ENCODE data around the gene FRMD4A. TPM values are rescaled to one million over a fixed set of nuclear protein-coding genes. Genes with fewer than 3 reads are reported as not detected.

Gene FRMD4A
- total RNA-seq, 1 experiment from 2014 or later, result 7.0 TPM

- peaks cover 32% of the 10 kb centered on the region for H3K4me1 Mint-ChIP-seq (ENCODE audit: low read depth, unreplicated experiment)
- peaks cover 30% of the 10 kb centered on the region for H3K36me3 Mint-ChIP-seq (ENCODE audit: insufficient read depth, unreplicated experiment)
- no peak for TF ChIP-seq CTCF (IDR thresholded peaks at IDR 0.05; ENCODE audit: unreplicated experiment)
- intact Hi-C loops (cut with micrococcal nuclease; ENCODE audit: unreplicated experiment), result no loop called here
- no TSS peak for BruUV-seq (replicated peaks)
- CTCF ChIA-PET, result interaction anchor here (0.6 to 2.0 kb wide), 3 partner anchors 12 to 70 kb away, joined by 3 to 6 read pairs (median 3); no protein-coding TSS in a partner anchor
- no peaks in the 10 kb centered on the region for H3K27me3 Mint-ChIP-seq (ENCODE audit: unreplicated experiment)
- DNase-seq, result no peak
- H3K27ac Mint-ChIP-seq (ENCODE audit: unreplicated experiment), result no peak overlapping the region
- no peaks in the 10 kb centered on the region for H3K9me3 Mint-ChIP-seq (ENCODE audit: low read depth, unreplicated experiment)
- peak overlapping the region; percentile 80 for H3K4me3 Mint-ChIP-seq (ENCODE audit: low read depth, unreplicated experiment)
Observed at GRCh38 chr10:13706175-13706574, 624.5 kb downstream of the FRMD4A start.

- intact Hi-C loops (cut with micrococcal nuclease; ENCODE audit: unreplicated experiment), result no loop called here
- no peak for TF ChIP-seq CTCF (IDR thresholded peaks at IDR 0.05; ENCODE audit: unreplicated experiment)
- Mint-ChIP-seq H3K27ac (ENCODE audit: unreplicated experiment) (no peak overlapping the region), H3K4me1 (ENCODE audit: low read depth, unreplicated experiment) (peaks cover 32% of the 10 kb centered on the region), H3K4me3 (ENCODE audit: low read depth, unreplicated experiment) (peak overlapping the region; percentile 80), H3K9me3 (ENCODE audit: low read depth, unreplicated experiment) (no peaks in the 10 kb centered on the region), H3K27me3 (ENCODE audit: unreplicated experiment) (no peaks in the 10 kb centered on the region), H3K36me3 (ENCODE audit: insufficient read depth, unreplicated experiment) (peaks cover 30% of the 10 kb centered on the region)
- BruUV-seq (replicated peaks), result no TSS peak
- DNase-seq, result no peak
- CTCF ChIA-PET, result interaction anchor here (0.6 to 1.5 kb wide), 2 partner anchors 37 to 71 kb away, joined by 3 read pairs; no protein-coding TSS in a partner anchor
Observed at GRCh38 chr10:13705526-13706174, 625.1 kb downstream of the FRMD4A start.

- peaks cover 32% of the 10 kb centered on the region for H3K4me1 Mint-ChIP-seq (ENCODE audit: low read depth, unreplicated experiment)
- no peak overlapping the region for H3K27ac Mint-ChIP-seq (ENCODE audit: unreplicated experiment)
- TF ChIP-seq CTCF (IDR thresholded peaks at IDR 0.05; ENCODE audit: unreplicated experiment), result no peak
- DNase-seq, result no peak
- peaks cover 29% of the 10 kb centered on the region for H3K36me3 Mint-ChIP-seq (ENCODE audit: insufficient read depth, unreplicated experiment)
- CTCF ChIA-PET, result interaction anchor here (0.5 kb wide), 1 partner anchor 267 kb away, joined by 6 read pairs; no protein-coding TSS in a partner anchor
- no peak overlapping the region for H3K4me3 Mint-ChIP-seq (ENCODE audit: low read depth, unreplicated experiment)
- BruUV-seq (replicated peaks), result no TSS peak
- intact Hi-C loops (cut with micrococcal nuclease; ENCODE audit: unreplicated experiment), result no loop called here
- H3K9me3 Mint-ChIP-seq (ENCODE audit: low read depth, unreplicated experiment), result no peaks in the 10 kb centered on the region
- H3K27me3 Mint-ChIP-seq (ENCODE audit: unreplicated experiment), result no peaks in the 10 kb centered on the region
Observed at GRCh38 chr10:13704964-13705363, 625.8 kb downstream of the FRMD4A start.

GRCh38 chr10:13703997-13704536, 626.7 kb downstream of the FRMD4A start:
- H3K36me3 Mint-ChIP-seq (ENCODE audit: insufficient read depth, unreplicated experiment), result peaks cover 26% of the 10 kb centered on the region
- H3K27ac Mint-ChIP-seq (ENCODE audit: unreplicated experiment), result no peak overlapping the region
- no peak for DNase-seq
- CTCF ChIA-PET, result no interaction called here
- TF ChIP-seq CTCF (IDR thresholded peaks at IDR 0.05; ENCODE audit: unreplicated experiment), result no peak
- no peak overlapping the region for H3K4me3 Mint-ChIP-seq (ENCODE audit: low read depth, unreplicated experiment)
- BruUV-seq (replicated peaks), result no TSS peak
- no peaks in the 10 kb centered on the region for H3K9me3 Mint-ChIP-seq (ENCODE audit: low read depth, unreplicated experiment)
- H3K4me1 Mint-ChIP-seq (ENCODE audit: low read depth, unreplicated experiment), result peaks cover 25% of the 10 kb centered on the region
- H3K27me3 Mint-ChIP-seq (ENCODE audit: unreplicated experiment), result no peaks in the 10 kb centered on the region
- intact Hi-C loops (cut with micrococcal nuclease; ENCODE audit: unreplicated experiment), result no loop called here
